Jurkat, Clone E6-1 (cell line): Measurements from ENCODE around the gene SLFN12L.

Experiments
- DNase-seq: peaks from one replicate; pipeline ENCODE4 v3.0.0-alpha.2; 2011; ENCODE audit warnings: low read depth, low spot score
- H3K4me3 ChIP-seq: 2 replicates; pipeline ENCODE4 v1.5.1; 2011; ENCODE audit warnings: mild to moderate bottlenecking, low read length, control low read depth, moderate library complexity

SLFN12L gene

GRCh38 chr17:35449371-35449931 lies 88.0 kb downstream of the SLFN12L start:
- H3K4me3 ChIP-seq, result no peak overlapping the region
- no peak for DNase-seq

- no peak for DNase-seq
- H3K4me3 ChIP-seq, result no peak overlapping the region
Measured at GRCh38 chr17:35448899-35449227, 88.6 kb downstream of the SLFN12L start.

- DNase-seq, result no peak
- H3K4me3 ChIP-seq, result no peak within 1 kb of the TSS
Measured at GRCh38 chr17:35448214-35448898, 89.1 kb downstream of the SLFN12L start, which contains the start of gene SLFN13. TSS of gene SLFN13 (minus strand) at chr17:35448766. CDS start at chr17:35445680, 3,086 bp downstream.

DNA sequence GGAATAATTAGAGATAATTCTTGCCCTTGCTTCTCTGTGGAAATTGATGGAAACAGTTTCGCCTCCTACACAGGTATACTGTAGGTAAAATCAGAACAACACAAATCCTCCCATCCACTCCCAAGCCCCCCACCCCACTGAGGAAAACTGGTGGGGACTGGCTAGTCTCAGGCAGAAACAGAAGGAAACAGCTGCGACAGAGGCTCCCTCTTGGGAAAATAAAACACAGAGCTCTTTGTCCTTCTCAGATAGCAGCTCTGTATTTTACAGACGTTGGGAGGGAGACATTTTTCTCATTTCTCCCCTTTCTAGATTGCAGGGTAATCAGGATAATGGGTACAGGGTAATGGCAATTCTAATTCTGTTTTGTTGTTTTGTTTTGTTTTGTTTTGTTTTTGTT lies 90.0 kb downstream of the SLFN12L start:
- no peak overlapping the region for H3K4me3 ChIP-seq
- DNase-seq, result no peak

DNA sequence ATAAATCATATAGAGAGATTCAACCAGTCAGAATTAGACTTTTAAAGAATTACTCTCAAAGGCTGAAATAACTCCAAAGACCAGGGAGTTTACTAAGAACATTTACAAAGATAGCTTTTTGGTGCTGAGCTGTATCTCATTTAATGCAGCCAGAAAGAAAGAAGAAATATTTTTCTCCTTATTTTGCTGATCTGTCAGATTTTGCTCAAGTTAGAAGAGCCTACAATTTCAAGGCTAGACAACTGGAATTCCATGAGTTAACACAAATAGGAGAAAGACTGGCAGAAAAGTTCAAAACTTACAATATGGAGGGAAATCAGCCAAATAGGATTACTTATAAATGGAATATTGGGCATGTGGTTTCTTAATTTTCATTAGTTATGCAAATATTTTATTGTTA lies 99.0 kb downstream of the SLFN12L start:
- no peak overlapping the region for H3K4me3 ChIP-seq
- no peak for DNase-seq

- no peak overlapping the region for H3K4me3 ChIP-seq
- DNase-seq, result peak; percentile 76
Measured at GRCh38 chr17:35433075-35433894, 104.2 kb downstream of the SLFN12L start.

DNA sequence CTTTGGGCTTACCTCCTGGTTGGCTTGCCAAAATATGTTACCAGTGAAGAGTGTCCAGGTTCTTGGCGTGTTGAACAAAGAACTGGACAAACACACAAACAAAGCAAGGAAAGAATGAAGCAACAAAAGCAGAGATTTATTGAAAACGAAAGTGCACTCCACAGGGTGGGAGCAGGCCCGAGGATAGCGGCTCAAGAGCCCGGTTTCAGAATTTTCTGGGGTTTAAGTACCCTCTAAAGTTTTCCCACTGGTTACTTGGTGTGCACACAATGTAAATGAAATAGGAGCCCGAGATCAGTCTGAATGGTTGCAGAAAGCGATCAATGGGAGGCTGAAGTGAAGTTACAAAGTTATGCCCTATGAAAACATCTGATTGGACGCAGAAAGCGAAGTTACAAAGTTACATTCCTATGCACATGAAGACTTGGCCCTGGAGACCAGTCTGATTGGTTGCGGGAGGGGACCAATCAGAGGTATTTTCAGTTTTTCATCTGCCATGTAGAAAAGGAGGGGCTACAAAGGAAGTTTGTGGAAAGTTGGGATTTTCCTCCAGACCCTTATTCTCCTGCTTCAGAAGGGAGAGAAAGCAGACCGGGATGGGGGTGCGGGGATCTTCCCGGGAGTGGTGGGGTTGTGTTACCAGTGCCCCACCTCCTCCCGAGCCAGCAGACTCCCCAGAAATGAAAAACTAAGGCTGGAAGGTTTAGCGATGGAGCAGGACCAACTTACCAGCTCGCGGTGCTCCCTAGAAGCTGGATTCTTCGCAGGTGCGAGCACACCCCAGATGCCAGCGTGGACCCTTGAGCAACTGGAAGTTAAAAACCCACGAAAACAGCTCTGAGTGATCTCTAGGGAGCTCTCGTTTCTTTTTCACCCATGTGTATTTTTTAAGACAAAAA lies 105.1 kb downstream of the SLFN12L start, which contains the start of gene SLFN12:
TSS of gene SLFN12 (minus strand) at position 325 of the 899 bp plus-strand sequence. CDS start 9,472 bp downstream, outside the sequence.
- DNase-seq, result peak; percentile 22
- no peak within 1 kb of the TSS for H3K4me3 ChIP-seq

- DNase-seq, result no peak
- H3K4me3 ChIP-seq, result no peak overlapping the region
Measured at GRCh38 chr17:35429702-35430101, 107.8 kb downstream of the SLFN12L start.

DNA sequence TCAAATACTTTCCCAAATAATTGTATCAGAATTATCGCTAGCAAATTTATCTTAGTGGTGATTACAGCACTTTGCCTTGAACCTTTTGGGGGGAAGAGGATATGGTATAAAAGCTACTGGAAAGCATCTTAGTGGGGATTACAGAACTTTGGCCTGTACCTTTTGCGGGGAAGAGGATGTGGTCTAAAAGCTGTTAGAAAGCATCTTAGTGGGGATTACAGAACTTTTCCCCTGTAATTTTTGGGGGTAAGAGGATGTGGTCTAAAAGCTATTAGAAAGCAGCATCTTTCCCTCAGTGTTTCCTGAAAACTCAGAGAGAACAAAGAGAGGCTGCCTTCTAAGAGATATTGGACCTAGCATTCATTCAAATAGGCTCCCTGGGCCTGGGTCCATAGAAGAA lies 109.2 kb downstream of the SLFN12L start:
- no peak overlapping the region for H3K4me3 ChIP-seq
- peak; percentile 93 for DNase-seq

- no peak for DNase-seq
Measured at GRCh38 chr17:35423761-35424160, 113.7 kb downstream of the SLFN12L start.

More at GRCh38 chr17:35423761-35424160, 113.7 kb downstream of the SLFN12L start:
- H3K4me3 ChIP-seq, result no peak overlapping the region
